RWPE1 (cell line): ENCODE data around the gene LAMA5.

Source experiments
- CTCF ChIA-PET: fragments of 350-600 bp; sonication (Branson Sonifier 250); formaldehyde crosslinking; extraction: SDS; loops from one replicate; lab custom pipeline; 2021; lab: Yijun Ruan, JAX
- POLR2A ChIA-PET: fragments of 400-600 bp; formaldehyde crosslinking; extraction: SDS; loops from one replicate; lab custom pipeline; 2020; ENCODE audit warnings: antibody characterized with exemption; ENCODE audit not compliant: low non-redundant PET; lab: Yijun Ruan, JAX
- DNase-seq: peaks from one replicate; pipeline ENCODE4 v3.0.0; 2012; ENCODE audit warnings: low spot score
- H3K27ac ChIP-seq: fragments of 450-650 bp; 2 replicates; pipeline ENCODE4 v1.5.1; 2017
- TF ChIP-seq, protein P1 (sequence below): fragments of 450-650 bp; conservative IDR thresholded peaks from 2 replicates; pipeline ENCODE4 v1.5.1; 2017; ENCODE audit warnings: low read depth, mild to moderate bottlenecking

The LAMA5 gene

DNA sequence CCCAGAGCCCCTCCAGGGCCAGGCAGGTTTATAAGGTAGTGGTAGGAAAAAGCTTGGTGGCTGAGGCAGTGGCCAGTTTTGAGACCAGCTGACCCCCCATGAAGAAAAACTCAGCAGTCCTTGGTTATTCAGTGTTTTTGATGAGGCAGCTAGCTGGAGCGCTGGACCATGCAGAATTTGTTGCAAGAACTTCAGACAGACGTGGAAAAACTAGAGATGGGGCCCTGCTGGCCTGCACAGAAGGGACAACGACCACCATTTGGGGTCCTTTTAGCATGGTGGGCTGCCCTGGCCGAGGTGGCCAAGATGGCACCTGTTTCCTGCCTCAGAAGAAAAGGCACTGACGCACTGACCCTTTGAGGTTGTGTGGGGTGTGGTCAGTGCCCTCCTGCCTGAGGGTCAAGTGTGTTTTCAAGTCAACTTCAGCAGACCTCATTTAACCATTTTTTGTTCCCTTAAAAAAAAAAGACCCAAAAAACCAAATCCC is 22.5 kb upstream of the LAMA5 start:
- DNase-seq, result no peak
- TF ChIP-seq, protein P1, sequence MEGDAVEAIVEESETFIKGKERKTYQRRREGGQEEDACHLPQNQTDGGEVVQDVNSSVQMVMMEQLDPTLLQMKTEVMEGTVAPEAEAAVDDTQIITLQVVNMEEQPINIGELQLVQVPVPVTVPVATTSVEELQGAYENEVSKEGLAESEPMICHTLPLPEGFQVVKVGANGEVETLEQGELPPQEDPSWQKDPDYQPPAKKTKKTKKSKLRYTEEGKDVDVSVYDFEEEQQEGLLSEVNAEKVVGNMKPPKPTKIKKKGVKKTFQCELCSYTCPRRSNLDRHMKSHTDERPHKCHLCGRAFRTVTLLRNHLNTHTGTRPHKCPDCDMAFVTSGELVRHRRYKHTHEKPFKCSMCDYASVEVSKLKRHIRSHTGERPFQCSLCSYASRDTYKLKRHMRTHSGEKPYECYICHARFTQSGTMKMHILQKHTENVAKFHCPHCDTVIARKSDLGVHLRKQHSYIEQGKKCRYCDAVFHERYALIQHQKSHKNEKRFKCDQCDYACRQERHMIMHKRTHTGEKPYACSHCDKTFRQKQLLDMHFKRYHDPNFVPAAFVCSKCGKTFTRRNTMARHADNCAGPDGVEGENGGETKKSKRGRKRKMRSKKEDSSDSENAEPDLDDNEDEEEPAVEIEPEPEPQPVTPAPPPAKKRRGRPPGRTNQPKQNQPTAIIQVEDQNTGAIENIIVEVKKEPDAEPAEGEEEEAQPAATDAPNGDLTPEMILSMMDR, result no peak
- ChIA-PET POLR2A (no interaction called here), CTCF (interaction anchor here (0.7 to 1.2 kb wide), 4 partner anchors 80 to 228 kb away, joined by 3 to 4 read pairs (median 3); no protein-coding TSS in a partner anchor)
- peak overlapping the region; percentile 88 for H3K27ac ChIP-seq

DNA sequence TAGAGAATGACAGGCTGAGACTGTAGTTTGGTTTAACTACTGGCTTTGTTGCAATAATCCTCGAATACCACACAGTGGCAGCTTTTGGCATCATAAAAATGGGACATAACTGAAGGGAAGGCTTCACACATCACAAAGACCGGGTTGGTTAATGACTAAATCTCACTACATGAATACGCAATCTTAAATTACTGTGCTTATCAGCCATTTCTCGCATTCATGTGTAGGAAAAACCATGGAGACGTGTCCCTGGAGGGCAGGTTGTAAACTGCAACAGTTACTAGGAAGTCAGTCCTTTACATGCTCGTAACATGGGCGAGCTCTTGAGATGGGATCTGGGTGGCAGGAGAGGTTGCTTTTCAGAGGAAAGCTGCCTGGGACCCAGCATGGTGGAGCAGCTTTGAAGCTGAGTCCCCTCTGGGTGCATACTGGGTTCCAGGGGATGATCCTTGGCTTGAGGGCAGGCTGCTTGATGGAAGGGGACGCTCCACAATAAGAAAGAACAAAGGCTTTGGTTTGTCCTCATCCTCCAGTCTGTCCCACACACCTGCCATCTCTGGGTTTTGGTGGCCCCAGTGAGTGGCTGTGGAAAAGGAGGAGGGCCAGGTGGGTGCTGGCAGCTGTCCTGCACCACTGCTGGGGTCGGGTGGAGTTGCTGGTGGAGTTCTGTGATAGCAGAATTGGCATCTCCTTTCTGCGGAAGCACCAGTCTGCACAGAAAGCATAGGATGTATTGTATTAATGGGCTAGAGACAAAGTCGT is 21.9 kb upstream of the LAMA5 start:
- ChIA-PET POLR2A (interaction anchor here (0.9 to 1.6 kb wide), 2 partner anchors 21 to 39 kb away, joined by 3 to 4 read pairs; no protein-coding TSS in a partner anchor), CTCF (interaction anchor here (0.6 to 1.3 kb wide), 4 partner anchors 22 to 228 kb away, joined by 3 to 4 read pairs (median 3); partner anchors contain the start of gene LAMA5)
- peak overlapping the region; percentile 88 for H3K27ac ChIP-seq
- TF ChIP-seq, protein P1, result no peak
- DNase-seq, result no peak

DNA sequence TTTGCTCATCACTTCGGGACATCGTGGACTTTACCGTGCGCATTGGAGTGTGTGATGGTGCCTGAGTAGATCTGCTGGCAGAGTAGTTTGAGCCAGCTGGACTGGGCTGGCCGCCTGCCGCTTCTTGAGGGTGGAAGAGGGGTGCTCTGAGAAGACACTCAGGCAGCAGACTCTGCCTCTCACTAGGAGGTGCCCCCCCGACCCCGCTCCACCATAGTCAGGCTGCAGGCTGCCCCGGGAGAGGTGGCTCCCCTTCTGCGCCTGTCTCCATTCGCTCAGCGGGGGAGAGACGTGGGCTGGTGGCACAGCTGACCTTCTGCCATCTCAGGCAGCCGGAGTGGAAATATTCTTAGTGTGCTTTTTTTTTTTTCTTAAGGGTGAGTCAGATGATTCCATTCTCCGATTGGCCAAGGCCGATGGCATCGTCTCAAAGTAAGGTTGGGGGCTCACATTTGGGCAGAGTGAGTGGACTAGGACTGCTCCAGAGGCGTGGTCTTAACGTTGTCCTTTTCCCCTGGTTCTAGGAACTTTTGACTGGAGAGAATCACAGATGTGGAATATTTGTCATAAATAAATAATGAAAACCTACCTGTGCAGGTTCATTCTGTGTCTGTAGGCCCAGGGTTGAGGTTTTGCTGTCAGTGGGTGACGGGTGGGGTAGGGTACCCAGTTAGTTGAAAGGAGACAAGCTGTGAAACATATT is 21.0 kb upstream of the LAMA5 start:
- ChIA-PET CTCF (interaction anchor here (0.5 to 1.3 kb wide), 4 partner anchors 21 to 1174 kb away, joined by 3 to 4 read pairs (median 3); partner anchors contain the start of gene LAMA5), POLR2A (interaction anchor here (0.7 to 1.6 kb wide), 5 partner anchors 11 to 1185 kb away, joined by 3 to 9 read pairs (median 4); no protein-coding TSS in a partner anchor)
- TF ChIP-seq, protein P1, result no peak
- H3K27ac ChIP-seq, result peak overlapping the region; percentile 88
- no peak for DNase-seq

DNA sequence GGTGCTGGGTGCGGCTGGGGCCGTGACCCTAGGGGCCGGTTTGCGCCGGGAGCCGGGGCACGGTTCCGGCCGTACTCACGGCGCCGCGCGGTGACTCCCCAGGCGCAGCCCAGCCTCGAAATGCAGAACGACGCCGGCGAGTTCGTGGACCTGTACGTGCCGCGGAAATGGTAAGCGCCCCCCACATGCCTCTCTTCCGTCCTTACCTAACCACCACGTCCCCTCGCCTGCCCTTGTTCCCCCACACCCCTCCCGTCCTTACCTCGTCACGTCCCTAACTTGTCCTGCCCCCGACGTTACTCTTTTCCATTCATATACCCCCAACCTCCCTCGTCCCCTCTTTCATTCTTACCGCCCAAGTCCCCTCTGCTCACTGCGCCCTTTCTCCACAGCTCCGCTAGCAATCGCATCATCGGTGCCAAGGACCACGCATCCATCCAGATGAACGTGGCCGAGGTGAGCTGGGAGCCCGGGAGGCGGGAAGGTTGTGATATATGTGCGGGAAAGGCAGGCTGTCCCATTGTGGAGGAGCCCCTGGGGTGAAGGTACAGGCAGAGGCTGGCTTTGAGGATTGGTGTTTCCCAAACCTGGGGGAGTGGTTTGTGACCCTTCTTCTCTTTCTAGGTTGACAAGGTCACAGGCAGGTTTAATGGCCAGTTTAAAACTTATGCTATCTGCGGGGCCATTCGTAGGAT is 20.3 kb upstream of the LAMA5 start:
- no peak for DNase-seq
- POLR2A ChIA-PET, result interaction anchor here (0.6 to 1.6 kb wide), 10 partner anchors 10 to 1186 kb away, joined by 3 to 9 read pairs (median 4); no protein-coding TSS in a partner anchor
- TF ChIP-seq, protein P1, result no peak
- CTCF ChIA-PET, result interaction anchor here (0.6 to 2.6 kb wide), 3 partner anchors 18 to 1174 kb away, joined by 3 to 10 read pairs (median 6); no protein-coding TSS in a partner anchor
- H3K27ac ChIP-seq, result peak overlapping the region; percentile 88

DNA sequence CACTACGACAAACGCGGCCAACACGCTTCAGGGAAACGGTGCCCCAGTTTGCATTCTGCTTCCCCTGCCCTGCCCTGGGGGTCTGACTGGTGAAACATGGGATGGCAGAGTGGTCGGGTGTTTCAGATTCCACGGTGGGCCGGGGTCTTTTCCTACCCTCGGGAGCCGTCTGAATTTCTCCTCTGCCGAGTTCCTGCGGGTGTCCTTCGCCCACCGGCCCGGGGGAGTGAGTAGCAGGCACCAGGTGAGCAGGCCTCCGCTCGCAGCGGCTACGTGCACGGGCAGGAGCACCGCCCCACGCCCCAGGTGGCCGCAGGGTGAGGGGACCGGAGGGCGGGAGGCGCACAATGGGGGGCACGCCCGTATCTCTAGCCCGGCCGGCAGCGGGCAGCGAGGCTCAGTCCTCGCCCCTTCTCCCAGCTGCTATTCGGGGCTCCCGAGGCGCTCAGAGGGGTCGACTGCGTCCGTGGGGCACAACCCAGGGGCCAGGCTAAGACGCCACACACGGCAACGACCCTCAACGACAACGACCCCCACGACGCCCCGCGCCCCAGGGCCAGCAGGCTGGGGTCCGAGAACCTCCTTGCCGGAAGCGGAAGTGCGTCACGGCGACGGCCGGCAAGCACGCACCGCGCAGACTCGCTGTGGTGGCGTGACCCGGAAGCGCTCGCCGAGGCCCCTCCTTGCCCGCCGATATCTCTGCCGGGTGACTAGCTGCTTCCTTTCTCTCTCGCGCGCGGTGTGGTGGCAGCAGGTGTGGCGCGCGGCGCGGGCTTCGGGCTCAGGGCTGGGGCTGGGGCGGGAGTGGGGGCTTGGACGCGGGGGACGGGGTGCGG is 19.5 kb upstream of the LAMA5 start, which contains the start of gene RPS21:
Gene RPS21 (plus strand): TSS at position 721 of the 836 bp plus-strand sequence. CDS start 236 bp downstream, outside the sequence.
- TF ChIP-seq, protein P1, result no peak
- peak within 1 kb of the TSS; percentile 88 for H3K27ac ChIP-seq
- CTCF ChIA-PET, result interaction anchor here (0.7 to 2.6 kb wide), 4 partner anchors 18 to 81 kb away, joined by 3 to 10 read pairs (median 4); no protein-coding TSS in a partner anchor
- peak; percentile 94 for DNase-seq
- POLR2A ChIA-PET, result interaction anchor here (0.5 to 1.5 kb wide), 14 partner anchors 8 to 489 kb away, joined by 3 to 9 read pairs (median 3); no protein-coding TSS in a partner anchor
